Spinal cord (tissue), 10 donors: ENCODE results near the gene SERTAD1. TPM values are rescaled to one million over a fixed set of nuclear protein-coding genes. Genes with fewer than 3 reads are reported as not detected.

ENCODE experiments used
- DNase-seq, 6 donors: peaks; one replicate each; pipeline versions ENCODE4 v3.0.0 to v3.0.0-alpha.2; 2013 to 2015; ENCODE audit warnings: low spot score in 6 of 6, low read depth in 4 of 6
- H3K27ac ChIP-seq: one replicate; pipeline ENCODE4 v1.5.1; 2013; ENCODE audit warnings: low read depth, low read length, control low read depth
- H3K27me3 ChIP-seq: one replicate; pipeline ENCODE4 v1.6.1; 2013; ENCODE audit warnings: low read length; ENCODE audit not compliant: control insufficient read depth, insufficient read depth
- H3K36me3 ChIP-seq: one replicate; pipeline ENCODE4 v1.6.1; 2013; ENCODE audit warnings: low read length; ENCODE audit not compliant: control insufficient read depth, insufficient read depth
- H3K4me1 ChIP-seq: one replicate; pipeline ENCODE4 v1.6.1; 2013; ENCODE audit warnings: low read length; ENCODE audit not compliant: control insufficient read depth, insufficient read depth
- H3K4me3 ChIP-seq: one replicate; pipeline ENCODE4 v1.5.1; 2013; ENCODE audit warnings: low read depth, low read length, control low read depth
- H3K9me3 ChIP-seq: one replicate; pipeline ENCODE4 v1.6.1; 2013; ENCODE audit warnings: low read length; ENCODE audit not compliant: control insufficient read depth, insufficient read depth
- WGBS: methylation state at CpG from one replicate; pipeline ENCODE4 v1.1.5; 2013; ENCODE audit warnings: missing lambda C conversion rate; ENCODE audit not compliant: insufficient coverage; 5-methylcytosine and 5-hydroxymethylcytosine counted together
- polyA plus RNA-seq, 2 donors: library from polyadenylated mRNA; unstranded; fragments of 120-200 nt; gene quantifications; one replicate each; pipeline ENCODE4 v1.2.1, GENCODE V29; 2013; ENCODE audit not compliant: insufficient read length in 2 of 2
- small RNA-seq: library from RNA; depleted of rRNA; stranded (forward); fragments of <200 nt; gene quantifications from one replicate; pipeline ENCODE3, GENCODE V24; 2014; ENCODE audit warnings: low replicate concordance
- total RNA-seq, 2 donors: library from RNA; depleted of rRNA in 1 of 2; stranded (reverse); fragments of 120-200 nt in 1 of 2; fragments of >200 nt in 1 of 2; gene quantifications; one replicate each; pipeline versions ENCODE4 v1.2.3 to v1.2.4, GENCODE V29; 2013 to 2014
- donor health status: healthy.

Gene SERTAD1
- total and polyA plus RNA-seq, 4 donors, result 4.9 to 11.4 (median 6.8) TPM

DNA sequence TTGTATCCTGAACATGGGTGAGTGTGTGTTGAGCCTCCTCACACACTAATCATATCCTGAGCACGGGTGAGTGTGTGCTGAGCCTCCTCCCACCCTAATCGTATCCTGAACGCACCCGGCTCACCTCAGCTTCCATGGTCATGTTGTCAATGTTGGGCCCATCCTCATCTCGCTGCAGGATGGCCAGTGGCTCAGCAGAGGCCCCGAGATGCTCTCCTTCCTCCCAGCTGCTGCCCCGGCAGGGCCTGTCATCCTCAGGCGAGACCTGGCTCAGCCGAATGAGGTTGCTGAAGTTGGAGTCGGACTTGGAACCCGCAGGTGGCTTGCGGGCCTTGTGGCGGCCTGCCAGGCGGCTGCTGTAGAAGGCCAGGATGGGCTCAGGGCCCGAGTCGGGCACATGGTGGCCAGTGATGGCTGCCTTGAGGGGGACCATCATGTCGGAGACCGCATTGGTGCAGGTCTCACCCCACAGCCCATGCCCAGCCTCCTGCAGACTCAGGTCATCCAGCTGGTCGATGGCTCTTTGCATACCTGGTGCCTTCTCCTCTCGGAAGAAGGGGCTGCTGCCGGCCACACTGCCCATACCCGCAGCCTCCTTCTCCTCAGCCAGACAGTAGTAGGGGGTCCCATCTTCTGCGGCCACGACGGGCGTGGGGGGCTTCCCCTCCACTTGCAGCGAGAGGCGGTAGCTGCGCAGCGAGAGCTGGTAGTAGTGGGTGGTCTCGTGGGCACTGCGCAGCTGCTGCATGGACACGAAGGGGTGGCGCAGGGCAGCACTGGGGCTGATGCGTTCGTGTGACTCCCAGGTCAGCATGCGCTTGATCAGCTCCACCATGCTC is 45.4 kb downstream of the SERTAD1 start:
- H3K4me1 ChIP-seq, result no peaks in the 10 kb centered on the region
- no peak overlapping the region for H3K27ac ChIP-seq
- DNase-seq, result no peak
- WGBS, result 87% methylated on average over 30 of the region's 37 CpGs
- H3K4me3 ChIP-seq, result no peak overlapping the region
- peaks cover 60% of the 10 kb centered on the region for H3K36me3 ChIP-seq
- no peaks in the 10 kb centered on the region for H3K27me3 ChIP-seq
- no peaks in the 10 kb centered on the region for H3K9me3 ChIP-seq

DNA sequence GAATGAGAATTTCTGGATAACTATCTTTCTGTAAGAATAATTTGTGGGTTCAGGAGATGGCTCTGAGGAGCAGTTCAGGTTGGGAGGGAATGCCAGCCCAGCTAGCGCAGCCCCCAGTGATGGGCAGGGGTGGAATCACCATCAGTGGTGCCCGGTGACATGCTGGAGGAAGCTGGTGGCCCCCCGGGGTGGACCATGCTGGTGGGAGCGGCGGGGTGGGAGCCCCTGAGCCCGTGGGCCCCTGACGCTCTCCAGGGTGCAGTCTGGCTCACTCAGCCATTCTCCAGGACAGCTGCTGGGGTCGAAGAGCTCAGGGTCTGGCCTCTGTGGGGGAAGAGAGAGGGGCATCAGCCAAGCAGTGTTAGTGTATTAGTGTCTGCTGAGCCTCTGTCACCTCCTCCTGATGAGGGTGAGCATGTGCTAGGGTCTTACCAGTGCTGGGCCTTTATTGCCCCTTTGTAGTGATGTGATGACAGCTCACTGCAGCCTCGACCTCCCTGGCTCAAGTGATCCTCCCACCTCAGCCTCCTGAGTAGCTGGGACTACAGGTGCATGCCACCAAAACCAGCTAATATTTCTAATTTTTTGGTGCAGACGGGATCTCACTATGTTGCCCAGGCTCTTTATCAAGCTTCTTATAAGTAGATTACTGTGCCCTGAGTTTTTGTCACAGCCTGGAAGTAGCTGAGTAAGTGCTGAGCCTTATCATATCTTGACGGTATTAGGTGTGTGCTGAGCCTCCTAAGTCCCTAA is 46.2 kb downstream of the SERTAD1 start:
- H3K27ac ChIP-seq, result no peak overlapping the region
- H3K36me3 ChIP-seq, result peaks cover 68% of the 10 kb centered on the region
- no peak for DNase-seq
- no peaks in the 10 kb centered on the region for H3K4me1 ChIP-seq
- H3K4me3 ChIP-seq, result no peak overlapping the region
- no peaks in the 10 kb centered on the region for H3K9me3 ChIP-seq
- WGBS, result 90% methylated on average over 9 of the region's 11 CpGs
- no peaks in the 10 kb centered on the region for H3K27me3 ChIP-seq

DNA sequence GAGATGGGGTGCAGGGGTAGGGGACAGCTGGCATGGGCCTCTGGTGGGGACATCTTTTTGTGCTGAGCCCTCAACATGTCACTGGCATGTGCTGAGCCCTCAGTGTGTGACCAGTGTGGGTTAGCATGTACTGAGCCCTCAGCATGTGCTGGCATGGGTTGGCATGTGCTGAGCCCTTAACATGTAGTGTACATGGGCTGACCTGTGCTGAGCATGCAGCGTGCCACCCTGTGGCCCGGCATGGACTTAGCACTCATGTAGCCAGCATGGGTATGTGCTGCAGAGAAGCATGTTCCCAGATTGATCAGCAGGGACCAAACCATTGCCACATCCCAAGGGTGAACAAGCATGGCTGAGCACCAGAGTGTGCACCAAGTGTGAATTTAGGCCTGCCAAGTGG is 47.3 kb downstream of the SERTAD1 start:
- Histone ChIP-seq H3K27ac (no peak overlapping the region), H3K36me3 (peaks cover 76% of the 10 kb centered on the region), H3K27me3 (no peaks in the 10 kb centered on the region), H3K9me3 (no peaks in the 10 kb centered on the region), H3K4me3 (no peak overlapping the region), H3K4me1 (no peaks in the 10 kb centered on the region)
- 91% methylated on average over 2 of the region's 2 CpGs for WGBS
- DNase-seq, result no peak

DNA sequence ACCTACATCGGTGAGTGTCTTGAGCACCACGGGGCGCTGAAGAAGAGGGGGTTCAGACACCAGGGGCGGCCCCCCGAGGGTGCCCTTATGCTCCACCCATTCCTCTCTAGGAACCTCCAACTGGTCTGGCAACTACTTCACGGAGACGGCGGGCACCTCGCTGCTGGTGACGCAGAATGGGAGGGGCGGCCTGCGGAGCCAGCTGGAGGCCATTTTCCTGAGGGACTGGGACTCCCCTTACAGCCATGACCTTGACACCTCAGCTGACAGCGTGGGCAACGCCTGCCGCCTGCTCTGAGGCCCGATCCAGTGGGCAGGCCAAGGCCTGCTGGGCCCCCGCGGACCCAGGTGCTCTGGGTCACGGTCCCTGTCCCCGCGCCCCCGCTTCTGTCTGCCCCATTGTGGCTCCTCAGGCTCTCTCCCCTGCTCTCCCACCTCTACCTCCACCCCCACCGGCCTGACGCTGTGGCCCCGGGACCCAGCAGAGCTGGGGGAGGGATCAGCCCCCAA is 47.9 kb downstream of the SERTAD1 start:
- DNase-seq, result no peak
- H3K27ac ChIP-seq, result no peak overlapping the region
- 85% methylated on average over 21 of the region's 25 CpGs for WGBS
- H3K4me1 ChIP-seq, result no peaks in the 10 kb centered on the region
- H3K9me3 ChIP-seq, result no peaks in the 10 kb centered on the region
- H3K4me3 ChIP-seq, result no peak overlapping the region
- H3K27me3 ChIP-seq, result no peaks in the 10 kb centered on the region
- H3K36me3 ChIP-seq, result peaks cover 82% of the 10 kb centered on the region

DNA sequence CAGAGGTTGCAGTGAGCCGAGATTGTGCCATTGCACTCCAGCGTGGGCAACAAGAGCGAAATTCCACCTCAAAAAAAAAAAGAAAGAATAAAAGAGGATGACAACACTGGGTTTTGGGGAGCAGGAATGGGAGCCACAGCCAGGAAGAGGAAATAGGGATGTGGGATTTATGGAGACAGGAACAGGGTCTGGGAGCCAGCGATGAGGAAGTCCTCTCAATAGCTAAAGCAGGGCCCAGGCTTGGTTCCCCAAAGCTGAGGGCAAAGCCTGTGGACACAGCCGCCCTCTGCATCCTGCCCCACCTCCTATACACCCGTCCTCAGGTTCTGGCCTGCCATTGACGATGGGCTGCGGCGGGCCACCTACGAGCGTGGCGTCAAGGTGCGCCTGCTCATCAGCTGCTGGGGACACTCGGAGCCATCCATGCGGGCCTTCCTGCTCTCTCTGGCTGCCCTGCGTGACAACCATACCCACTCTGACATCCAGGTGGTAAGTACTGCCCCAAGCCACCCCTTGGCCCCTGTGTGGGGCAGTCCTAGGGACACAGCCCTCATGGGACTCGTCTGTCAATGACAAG is 49.4 kb downstream of the SERTAD1 start:
- H3K4me1 ChIP-seq, result no peaks in the 10 kb centered on the region
- H3K9me3 ChIP-seq, result no peaks in the 10 kb centered on the region
- no peak for DNase-seq
- no peaks in the 10 kb centered on the region for H3K27me3 ChIP-seq
- H3K27ac ChIP-seq, result no peak overlapping the region
- WGBS, result 95% methylated on average over 15 of the region's 17 CpGs
- no peak overlapping the region for H3K4me3 ChIP-seq
- peaks cover 97% of the 10 kb centered on the region for H3K36me3 ChIP-seq

DNA sequence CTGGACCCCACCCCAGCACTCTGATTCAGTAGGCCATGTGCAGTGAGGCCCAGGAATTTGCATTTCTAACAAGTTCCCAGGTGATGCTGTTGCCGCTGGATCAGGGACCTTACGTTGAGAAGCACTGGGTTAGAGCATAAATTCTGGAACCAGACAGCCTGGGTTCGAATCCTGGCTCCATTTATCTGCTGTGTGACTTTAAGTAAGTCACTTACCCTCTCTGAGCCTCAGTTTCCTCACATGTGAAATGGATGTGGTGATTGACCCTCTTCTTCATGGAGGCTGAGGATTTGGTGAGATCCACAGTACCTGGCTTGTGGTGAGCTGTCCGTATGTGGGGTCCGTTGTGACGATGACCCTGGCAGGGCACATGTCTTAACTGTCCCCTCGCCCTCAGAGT is 51.7 kb downstream of the SERTAD1 start:
- H3K4me1 ChIP-seq, result no peaks in the 10 kb centered on the region
- no peak overlapping the region for H3K4me3 ChIP-seq
- H3K27ac ChIP-seq, result no peak overlapping the region
- WGBS, result 98% methylated on average over 7 of the region's 7 CpGs
- peaks cover 98% of the 10 kb centered on the region for H3K36me3 ChIP-seq
- DNase-seq, result no peak
- H3K9me3 ChIP-seq, result no peaks in the 10 kb centered on the region
- H3K27me3 ChIP-seq, result no peaks in the 10 kb centered on the region

DNA sequence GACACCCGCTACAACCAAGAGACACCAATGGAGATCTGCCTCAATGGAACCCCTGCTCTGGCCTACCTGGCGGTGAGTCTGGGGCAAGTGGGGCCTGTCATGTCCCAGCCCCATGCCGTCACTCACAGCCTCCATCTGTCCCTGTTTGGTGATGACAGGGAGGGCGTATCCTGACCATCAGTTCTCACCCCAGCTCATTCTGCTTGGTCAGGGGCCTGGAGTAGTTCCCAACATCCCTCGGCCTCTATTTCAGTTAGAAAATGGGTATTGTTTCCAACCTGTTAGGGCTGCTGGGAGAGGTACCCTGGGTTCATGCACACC is 54.0 kb downstream of the SERTAD1 start:
- Histone ChIP-seq H3K27me3 (no peaks in the 10 kb centered on the region), H3K4me1 (peaks cover 13% of the 10 kb centered on the region), H3K9me3 (no peaks in the 10 kb centered on the region), H3K27ac (no peak overlapping the region), H3K36me3 (peaks cover 95% of the 10 kb centered on the region), H3K4me3 (no peak overlapping the region)
- DNase-seq, result no peak
- 94% methylated on average over 2 of the region's 5 CpGs for WGBS

Small RNA genes lying within 50 kb of the gene (small RNA-seq; reads per million reads assigned to genes)
- not detected for gene RF00017

Other genes with a start within 250 kb of the SERTAD1 start
- 10 to 100 TPM; 11.1 to 18.4 TPM for gene MAP3K10, start 234.6 kb downstream of the SERTAD1 start, total RNA-seq
- gene MAP3K10, start 234.6 kb downstream of the SERTAD1 start, polyA plus RNA-seq, result 10 to 100 TPM; 82.9 to 99.7 TPM
- gene TTC9B, start 207.6 kb downstream of the SERTAD1 start, total RNA-seq, result 10 to 100 TPM; 19.9 to 34.2 TPM
- 100 to 1,000 TPM; 134 to 139 TPM for gene TTC9B, start 207.6 kb downstream of the SERTAD1 start, polyA plus RNA-seq
- 1 to 10 TPM in 1 of 2 donors, under 1 TPM in 1; 0.69 to 1.3 TPM for gene CCNP, start 199.3 kb downstream of the SERTAD1 start, total RNA-seq
- gene CCNP, start 199.3 kb downstream of the SERTAD1 start, polyA plus RNA-seq, result 1 to 10 TPM; 2.8 to 4.5 TPM
- 100 to 1,000 TPM in 1 of 2 donors, 10 to 100 TPM in 1; 62.8 to 126 TPM for gene AKT2, start 140.6 kb downstream of the SERTAD1 start, total RNA-seq
- gene AKT2, start 140.6 kb downstream of the SERTAD1 start, polyA plus RNA-seq, result 100 to 1,000 TPM; 154 to 210 TPM
- 1 to 10 TPM; 6.9 to 8.7 TPM for gene C19orf47, start 77.6 kb downstream of the SERTAD1 start, total RNA-seq
- 10 to 100 TPM; 22.8 to 24.4 TPM for gene C19orf47, start 77.6 kb downstream of the SERTAD1 start, polyA plus RNA-seq
- gene PLD3, start 77.3 kb downstream of the SERTAD1 start, total RNA-seq, result 100 to 1,000 TPM; 257 to 394 TPM
- gene PLD3, start 77.3 kb downstream of the SERTAD1 start, polyA plus RNA-seq, result 100 to 1,000 TPM; 449 to 522 TPM
- gene HIPK4, start 35.8 kb downstream of the SERTAD1 start, total RNA-seq, result under 1 TPM; 0.10 to 0.11 TPM
- gene HIPK4, start 35.8 kb downstream of the SERTAD1 start, polyA plus RNA-seq, result 1 to 10 TPM in 1 of 2 donors, under 1 TPM in 1; 0.70 to 1.6 TPM
- gene PRX, start 12.6 kb downstream of the SERTAD1 start, total RNA-seq, result 10 to 100 TPM; 28.7 to 51.7 TPM
- 1 to 10 TPM; 6.1 to 9.7 TPM for gene PRX, start 12.6 kb downstream of the SERTAD1 start, polyA plus RNA-seq
- gene SERTAD3, start 18.3 kb upstream of the SERTAD1 start, total RNA-seq, result 10 to 100 TPM; 15.9 to 35.4 TPM
- gene SERTAD3, start 18.3 kb upstream of the SERTAD1 start, polyA plus RNA-seq, result 10 to 100 TPM; 13.3 to 14.5 TPM
- 100 to 1,000 TPM in 1 of 2 donors, 10 to 100 TPM in 1; 70.9 to 102 TPM for gene BLVRB, start 39.8 kb upstream of the SERTAD1 start, total RNA-seq
- gene BLVRB, start 39.8 kb upstream of the SERTAD1 start, polyA plus RNA-seq, result 10 to 100 TPM; 23.0 to 27.3 TPM
- 10 to 100 TPM; 13.9 to 24.2 TPM for gene SPTBN4, start 41.0 kb upstream of the SERTAD1 start, total RNA-seq
- gene SPTBN4, start 41.0 kb upstream of the SERTAD1 start, polyA plus RNA-seq, result 10 to 100 TPM; 31.9 to 43.8 TPM
- 10 to 100 TPM in 1 of 2 donors, 1 to 10 TPM in 1; 9.6 to 11.8 TPM for gene SHKBP1, start 150.9 kb upstream of the SERTAD1 start, total RNA-seq
- 10 to 100 TPM; 36.9 to 43.1 TPM for gene SHKBP1, start 150.9 kb upstream of the SERTAD1 start, polyA plus RNA-seq
- gene LTBP4, start 175.4 kb upstream of the SERTAD1 start, total RNA-seq, result 10 to 100 TPM; 57.6 to 82.0 TPM
- 100 to 1,000 TPM in 1 of 2 donors, 10 to 100 TPM in 1; 57.5 to 141 TPM for gene LTBP4, start 175.4 kb upstream of the SERTAD1 start, polyA plus RNA-seq